Endothelial cell of umbilical vein (primary cell): ENCODE data around the gene UBE4B. TPM values are rescaled to one million over a fixed set of nuclear protein-coding genes. Genes with fewer than 3 reads are reported as not detected.

ENCODE experiments used
- BruUV-seq: library from RNA; stranded (reverse); fragments of 400-500 nt; replicated peaks from 2 replicates; lab custom pipeline; 2021; lab: Mats Ljungman, UMichigan
- CTCF ChIA-PET: fragments of 300-600, 350-600 bp; sonication (Branson Sonifier 250); formaldehyde crosslinking; loops from one replicate; lab custom pipeline; 2021; ENCODE audit warnings: antibody characterized with exemption, inconsistent platforms; lab: Charles Lee
- POLR2A ChIA-PET: fragments of 300-600, 350-600 bp; sonication (Branson Sonifier 250); formaldehyde crosslinking; loops from one replicate; lab custom pipeline; 2021; ENCODE audit warnings: antibody characterized with exemption, inconsistent platforms; lab: Charles Lee
- DNase-seq: peaks from one replicate; pipeline ENCODE4 v3.0.0-alpha.2; 2011; ENCODE audit warnings: low read depth, low spot score
- FAIRE-seq: peaks from 2 replicates; lab custom pipeline; 2011; peaks lifted over from hg19 to GRCh38; lab: Jason Lieb, UNC
- H2AFZ ChIP-seq: 2 replicates; pipeline ENCODE4 v1.6.0; 2012; ENCODE audit warnings: low read depth, low read length, control low read depth, inconsistent platforms
- H3K27ac ChIP-seq: 2 replicates; pipeline ENCODE4 v1.5.1; 2011; ENCODE audit warnings: low read depth, mild to moderate bottlenecking, control low read depth, low read length, moderate library complexity; ENCODE audit not compliant: insufficient read depth
- H3K27me3 ChIP-seq, 2 experiments: 2 replicates each; pipeline versions ENCODE4 v1.6.0 to v1.6.1; 2011; ENCODE audit warnings: low read length in 2 of 2, mixed read lengths in 1 of 2; ENCODE audit not compliant: control insufficient read depth in 2 of 2, insufficient read depth in 2 of 2
- H3K36me3 ChIP-seq, 2 experiments: 2 replicates in 1 of 2; 3 replicates in 1 of 2; pipeline ENCODE4 v1.5.1; 2011; ENCODE audit warnings: low read length in 2 of 2, mild to moderate bottlenecking in 1 of 2, moderate library complexity in 1 of 2; ENCODE audit not compliant: control insufficient read depth in 2 of 2, insufficient read depth in 2 of 2; ENCODE audit errors: extremely low read depth in 1 of 2
- H3K4me1 ChIP-seq: 3 replicates; pipeline ENCODE4 v1.5.1; 2011; ENCODE audit warnings: mild to moderate bottlenecking, low read length; ENCODE audit not compliant: control insufficient read depth, insufficient read depth; ENCODE audit errors: extremely low read depth
- H3K4me2 ChIP-seq: 2 replicates; pipeline ENCODE4 v1.6.1; 2011; ENCODE audit warnings: low read length, control low read depth, mixed read lengths; ENCODE audit not compliant: insufficient read depth
- H3K4me3 ChIP-seq, 3 experiments: fragments of 200-600 bp in 1 of 3; sonication (generic), shearing (Covaris generic) in 1 of 3; replicated peaks in 1 of 3; 2 replicates each; pipeline ENCODE4 v1.5.1; 2011 to 2016; ENCODE audit warnings: control low read depth in 3 of 3, low read length in 3 of 3, mild to moderate bottlenecking in 2 of 3, inconsistent platforms in 1 of 3, low read depth in 1 of 3, moderate library complexity in 1 of 3; ENCODE audit not compliant: insufficient read depth in 1 of 3
- H3K79me2 ChIP-seq: 2 replicates; pipeline ENCODE4 v1.6.0; 2012; ENCODE audit warnings: low read length, inconsistent platforms; ENCODE audit not compliant: control insufficient read depth, insufficient read depth
- H3K9ac ChIP-seq: replicated peaks from 2 replicates; pipeline ENCODE3; 2011; ENCODE audit warnings: low read length, control low read depth; ENCODE audit not compliant: insufficient read depth; ENCODE audit errors: extremely low read depth
- H3K9me1 ChIP-seq: replicated peaks from 3 replicates; pipeline ENCODE4 v1.6.0; 2011; ENCODE audit warnings: mild to moderate bottlenecking, low read length; ENCODE audit not compliant: control insufficient read depth, insufficient read depth; ENCODE audit errors: extremely low read depth
- H3K9me3 ChIP-seq: replicated peaks from 2 replicates; pipeline ENCODE4 v1.5.1; 2012; ENCODE audit warnings: low read length, inconsistent platforms; ENCODE audit not compliant: control insufficient read depth, insufficient read depth
- H4K20me1 ChIP-seq: replicated peaks from 2 replicates; pipeline ENCODE3; 2011; ENCODE audit warnings: mild to moderate bottlenecking, low read length; ENCODE audit not compliant: control insufficient read depth, insufficient read depth; ENCODE audit errors: extremely low read depth
- EZH2 ChIP-seq: IDR thresholded peaks from 2 replicates; pipeline ENCODE4 v1.6.1; 2012; ENCODE audit warnings: borderline replicate concordance, low read depth, mild to moderate bottlenecking, moderate library complexity, low read length, inconsistent platforms; ENCODE audit not compliant: severe bottlenecking
- FOS ChIP-seq: IDR thresholded peaks from 2 replicates; pipeline ENCODE4 v1.6.1; 2011; ENCODE audit warnings: mild to moderate bottlenecking, low read length, moderate library complexity, borderline replicate concordance; ENCODE audit not compliant: insufficient read depth
- GATA2 ChIP-seq: IDR thresholded peaks from 2 replicates; pipeline ENCODE4 v1.7.0; 2011; ENCODE audit warnings: low read depth, mild to moderate bottlenecking, moderate library complexity, mixed read lengths, low read length; ENCODE audit not compliant: insufficient read length, insufficient read depth
- JUN ChIP-seq: IDR thresholded peaks from 2 replicates; pipeline ENCODE4 v1.6.1; 2011; ENCODE audit warnings: borderline replicate concordance, low read depth; ENCODE audit not compliant: insufficient read length, insufficient read depth
- MYC ChIP-seq: IDR thresholded peaks from one replicate; pipeline ENCODE4 v1.6.1; 2011; ENCODE audit warnings: mild to moderate bottlenecking, low read depth, low read length
- POLR2A ChIP-seq: IDR thresholded peaks from 2 replicates; pipeline ENCODE4 v1.6.1; 2012; ENCODE audit warnings: low read depth, mild to moderate bottlenecking, control low read depth, low read length
- POLR2AphosphoS5 ChIP-seq: IDR thresholded peaks from 2 replicates; pipeline ENCODE4 v1.6.1; 2012; ENCODE audit warnings: low read depth, mild to moderate bottlenecking, control low read depth, low read length, moderate library complexity; ENCODE audit not compliant: insufficient read depth
- dilution Hi-C: fragments of 300-500 bp; cut with MboI; formaldehyde crosslinking; loops from one replicate; pipeline ENCODE4 v1.15.0; 2019; ENCODE audit warnings: low sequenced_read_pairs; ENCODE audit not compliant: extremely low pct_ligation_motif_present
- intact Hi-C: fragments of 100-400 bp; cut with micrococcal nuclease; formaldehyde crosslinking; loops from one replicate; pipeline ENCODE4 v1.10.0; 2022
- polyA plus RNA-seq, 4 experiments: library from polyadenylated mRNA; depleted of rRNA in 3 of 4; stranded (reverse) in 3 of 4; unstranded in 1 of 4; fragments of >200 nt; gene quantifications; 2 replicates each; pipeline versions ENCODE4 v1.2.1 to v1.2.3, GENCODE V29; 2011 to 2012; ENCODE audit warnings: missing spikeins in 1 of 4
- total RNA-seq: library from RNA; stranded (reverse); gene quantifications from 2 replicates; pipeline ENCODE4 v1.2.3, GENCODE V29; 2021
- TF ChIP-seq, protein P1 (sequence below): IDR thresholded peaks from 2 replicates; pipeline ENCODE4 v1.6.1; 2011; ENCODE audit not compliant: insufficient read depth, insufficient read length
- TF ChIP-seq, protein P2 (sequence below), 2 donors: IDR thresholded peaks; 1 replicate in 1 of 2; 2 replicates in 1 of 2; pipeline ENCODE4 v1.5.1; 2011; ENCODE audit warnings: low read length in 2 of 2, mild to moderate bottlenecking in 2 of 2, moderate library complexity in 2 of 2, control low read depth in 1 of 2, inconsistent platforms in 1 of 2, low read depth in 1 of 2; ENCODE audit not compliant: insufficient read depth in 1 of 2; ENCODE audit errors: extremely low read depth in 1 of 2

Gene UBE4B
- total and polyA plus RNA-seq, 2 donors (not counting 3 experiments of a cell fraction or from before 2014, with no cell fraction given) = 17.8 to 54.5 TPM

DNA sequence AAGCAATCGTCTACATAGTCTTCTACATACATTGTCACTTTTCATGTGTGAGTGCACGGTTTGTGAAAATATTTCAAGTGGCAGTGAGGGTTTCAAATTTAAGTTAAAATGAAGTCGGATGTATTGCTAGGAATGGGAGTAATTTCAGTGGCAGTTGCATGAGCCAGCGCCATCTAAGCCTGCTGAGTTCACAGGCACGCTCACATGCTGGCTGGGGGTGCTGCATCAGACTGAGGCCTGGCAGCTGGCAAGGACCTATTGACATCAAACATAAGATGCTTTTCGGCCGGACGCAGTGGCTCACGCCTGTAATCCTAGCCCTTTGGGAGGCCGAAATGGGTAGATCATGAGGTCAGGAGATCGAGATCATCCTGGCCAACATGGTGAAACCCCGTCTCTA is 80.7 kb downstream of the UBE4B start:
- POLR2A ChIA-PET = interaction anchor here (0.7 kb wide), 1 partner anchor 11 kb away, joined by 8 read pairs; no protein-coding TSS in a partner anchor
- no peak overlapping the region for H3K4me2 ChIP-seq
- no peak overlapping the region for H3K9ac ChIP-seq
- dilution Hi-C loops = no loop called here
- TF ChIP-seq GATA2 = no peak
- no peak for TF ChIP-seq MYC
- TF ChIP-seq EZH2 = no peak
- TF ChIP-seq FOS = no peak
- TF ChIP-seq, protein P1, sequence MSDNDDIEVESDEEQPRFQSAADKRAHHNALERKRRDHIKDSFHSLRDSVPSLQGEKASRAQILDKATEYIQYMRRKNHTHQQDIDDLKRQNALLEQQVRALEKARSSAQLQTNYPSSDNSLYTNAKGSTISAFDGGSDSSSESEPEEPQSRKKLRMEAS = no peak
- no peak for TF ChIP-seq JUN
- TF ChIP-seq, protein P2, sequence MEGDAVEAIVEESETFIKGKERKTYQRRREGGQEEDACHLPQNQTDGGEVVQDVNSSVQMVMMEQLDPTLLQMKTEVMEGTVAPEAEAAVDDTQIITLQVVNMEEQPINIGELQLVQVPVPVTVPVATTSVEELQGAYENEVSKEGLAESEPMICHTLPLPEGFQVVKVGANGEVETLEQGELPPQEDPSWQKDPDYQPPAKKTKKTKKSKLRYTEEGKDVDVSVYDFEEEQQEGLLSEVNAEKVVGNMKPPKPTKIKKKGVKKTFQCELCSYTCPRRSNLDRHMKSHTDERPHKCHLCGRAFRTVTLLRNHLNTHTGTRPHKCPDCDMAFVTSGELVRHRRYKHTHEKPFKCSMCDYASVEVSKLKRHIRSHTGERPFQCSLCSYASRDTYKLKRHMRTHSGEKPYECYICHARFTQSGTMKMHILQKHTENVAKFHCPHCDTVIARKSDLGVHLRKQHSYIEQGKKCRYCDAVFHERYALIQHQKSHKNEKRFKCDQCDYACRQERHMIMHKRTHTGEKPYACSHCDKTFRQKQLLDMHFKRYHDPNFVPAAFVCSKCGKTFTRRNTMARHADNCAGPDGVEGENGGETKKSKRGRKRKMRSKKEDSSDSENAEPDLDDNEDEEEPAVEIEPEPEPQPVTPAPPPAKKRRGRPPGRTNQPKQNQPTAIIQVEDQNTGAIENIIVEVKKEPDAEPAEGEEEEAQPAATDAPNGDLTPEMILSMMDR (IDR thresholded peaks at IDR 0.05; ENCODE audit: extremely low read depth in 1 of 2, insufficient read depth in 1 of 2, low read depth in 1 of 2, low read length in 2 of 2) = no peak
- no peak for TF ChIP-seq POLR2A
- no peak for TF ChIP-seq POLR2AphosphoS5
- no peaks in the 10 kb centered on the region for H3K27me3 ChIP-seq
- no peaks in the 10 kb centered on the region for H3K79me2 ChIP-seq
- peaks cover 9% of the 10 kb centered on the region for H3K4me1 ChIP-seq
- no peaks in the 10 kb centered on the region for H3K9me3 ChIP-seq
- CTCF ChIA-PET = no interaction called here
- H3K9me1 ChIP-seq = no peaks in the 10 kb centered on the region
- BruUV-seq = no TSS peak
- H2AFZ ChIP-seq = no peak overlapping the region
- FAIRE-seq (no peak), DNase-seq (no peak)
- peaks cover 0 to 7% of the 10 kb centered on the region in 2 experiments for H3K36me3 ChIP-seq
- H3K27ac ChIP-seq = no peak overlapping the region
- no peak overlapping the region for H3K4me3 ChIP-seq
- intact Hi-C loops = no loop called here
- H4K20me1 ChIP-seq = no peaks in the 10 kb centered on the region
